HEK293 (cell line): ENCODE data around the gene FMO1.

Experiments
- CTCF ChIP-seq: fragments of 450-650 bp; formaldehyde crosslinking; IDR thresholded peaks from 2 replicates; pipeline ENCODE4 v1.5.1; 2016; ENCODE audit warnings: missing biosample characterization, missing genetic modification characterization
- GLI4 ChIP-seq: fragments of 450-650 bp; formaldehyde crosslinking; IDR thresholded peaks from 2 replicates; pipeline ENCODE4 v1.5.1; 2016; ENCODE audit warnings: missing biosample characterization, missing genetic modification characterization
- ZBTB1 ChIP-seq: fragments of 450-650 bp; formaldehyde crosslinking; IDR thresholded peaks from 2 replicates; pipeline ENCODE4 v1.5.1; 2016; ENCODE audit warnings: missing biosample characterization, missing genetic modification characterization
- ZBTB26 ChIP-seq: fragments of 450-650 bp; formaldehyde crosslinking; optimal IDR thresholded peaks from 2 replicates; pipeline ENCODE3; 2016; ENCODE audit warnings: missing biosample characterization, mild to moderate bottlenecking, missing genetic modification characterization
- ZFP41 ChIP-seq: fragments of 450-650 bp; formaldehyde crosslinking; IDR thresholded peaks from 2 replicates; pipeline ENCODE4 v1.5.1; 2016; ENCODE audit warnings: missing biosample characterization, missing genetic modification characterization, borderline replicate concordance
- ZNF274 ChIP-seq, 2 experiments: fragments of 200-500 bp in 1 of 2; fragments of 450-650 bp in 1 of 2; sonication (Bioruptor generic) in 1 of 2; formaldehyde crosslinking in 1 of 2; IDR thresholded peaks; 2 replicates each; pipeline versions ENCODE4 v1.5.1 to v1.6.1; 2014 to 2016; ENCODE audit warnings: borderline replicate concordance in 1 of 2, inconsistent platforms in 1 of 2, low read length in 1 of 2, missing biosample characterization in 1 of 2, missing genetic modification characterization in 1 of 2
- ZNF404 ChIP-seq: fragments of 450-650 bp; formaldehyde crosslinking; IDR thresholded peaks from 2 replicates; pipeline ENCODE4 v1.5.1; 2017; ENCODE audit warnings: missing biosample characterization, missing genetic modification characterization
- ZNF776 ChIP-seq: fragments of 450-650 bp; formaldehyde crosslinking; IDR thresholded peaks from 2 replicates; pipeline ENCODE4 v1.5.0; 2017; ENCODE audit warnings: missing biosample characterization, missing genetic modification characterization, borderline replicate concordance
- ZNF837 ChIP-seq: fragments of 450-650 bp; formaldehyde crosslinking; IDR thresholded peaks from 2 replicates; pipeline ENCODE4 v1.5.1; 2016; ENCODE audit warnings: missing biosample characterization, missing genetic modification characterization
- TF ChIP-seq, protein P1 (sequence below): fragments of 450-650 bp; formaldehyde crosslinking; IDR thresholded peaks from 2 replicates; pipeline ENCODE4 v1.5.1; 2016; ENCODE audit warnings: missing biosample characterization, missing genetic modification characterization

DNA sequence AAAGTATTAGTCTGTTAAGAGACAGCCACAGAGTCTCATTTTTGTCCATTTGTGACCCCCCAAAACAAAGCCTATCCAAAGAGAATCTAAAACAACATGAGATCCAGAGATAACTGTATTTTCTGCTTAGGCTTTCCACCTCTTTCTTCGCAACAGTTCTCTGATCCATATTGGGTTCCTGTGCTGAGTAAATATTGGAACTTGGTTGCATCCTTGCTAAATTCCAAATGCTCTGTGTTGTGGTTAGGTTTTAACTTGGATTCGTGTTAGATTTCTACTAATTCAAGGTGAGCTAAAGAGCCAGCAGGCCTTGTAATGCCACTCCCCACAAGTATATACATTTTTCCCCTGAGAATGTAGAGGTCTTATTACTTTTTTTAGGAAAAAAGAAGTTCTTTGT is 29.2 kb downstream of the FMO1 start:
- TF ChIP-seq CTCF (tag by site-specific recombination) (no peak), ZBTB1 (tag by site-specific recombination) (no peak), ZNF404 (tag by site-specific recombination) (no peak), ZFP41 (tag by site-specific recombination) (no peak), GLI4 (tag by site-specific recombination) (no peak), ZNF274 (IDR thresholded peaks at IDR 0.05; ENCODE audit: low read length) (no peak), ZNF274 (tag by site-specific recombination; IDR thresholded peaks at IDR 0.05; ENCODE audit: borderline replicate concordance) (no peak), ZNF776 (no peak), ZBTB26 (tag by site-specific recombination) (no peak), ZNF837 (tag by site-specific recombination) (no peak)
- TF ChIP-seq, protein P1, sequence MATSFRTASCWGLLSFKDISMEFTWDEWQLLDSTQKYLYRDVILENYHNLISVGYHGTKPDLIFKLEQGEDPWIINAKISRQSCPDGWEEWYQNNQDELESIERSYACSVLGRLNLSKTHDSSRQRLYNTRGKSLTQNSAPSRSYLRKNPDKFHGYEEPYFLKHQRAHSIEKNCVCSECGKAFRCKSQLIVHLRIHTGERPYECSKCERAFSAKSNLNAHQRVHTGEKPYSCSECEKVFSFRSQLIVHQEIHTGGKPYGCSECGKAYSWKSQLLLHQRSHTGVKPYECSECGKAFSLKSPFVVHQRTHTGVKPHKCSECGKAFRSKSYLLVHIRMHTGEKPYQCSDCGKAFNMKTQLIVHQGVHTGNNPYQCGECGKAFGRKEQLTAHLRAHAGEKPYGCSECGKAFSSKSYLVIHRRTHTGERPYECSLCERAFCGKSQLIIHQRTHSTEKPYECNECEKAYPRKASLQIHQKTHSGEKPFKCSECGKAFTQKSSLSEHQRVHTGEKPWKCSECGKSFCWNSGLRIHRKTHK (tag by site-specific recombination): no peak
